Lung (tissue), 12 donors: ENCODE measurements around the gene CCDC179. TPM values are rescaled to one million over a fixed set of nuclear protein-coding genes. Genes with fewer than 3 reads are reported as not detected.

Experiments
- ATAC-seq: fragments of 200-7000 bp; cut with Tn5 transposase; one replicate; pipeline ENCODE4 v1.9.1; 2020; ENCODE audit warnings: moderate number of reproducible peaks; ENCODE audit not compliant: insufficient read depth, low FRiP score
- DNase-seq, 3 donors: peaks; one replicate each; pipeline ENCODE4 v3.0.0-alpha.2; 2013 to 2017
- H3K27ac ChIP-seq, 2 donors: one replicate each; pipeline ENCODE4 v1.5.1; 2013; ENCODE audit warnings: mild to moderate bottlenecking in 2 of 2, moderate library complexity in 2 of 2, control low read depth in 1 of 2, inconsistent platforms in 1 of 2, low read depth in 1 of 2, low read length in 1 of 2
- H3K27me3 ChIP-seq, 3 donors: one replicate each; pipeline ENCODE4 v1.5.1; 2013; ENCODE audit warnings: low read length in 2 of 3; ENCODE audit not compliant: control insufficient read depth in 3 of 3, insufficient read depth in 3 of 3
- H3K36me3 ChIP-seq, 4 donors: one replicate each; pipeline ENCODE4 v1.5.1; 2013; ENCODE audit warnings: low read length in 4 of 4, mild to moderate bottlenecking in 1 of 4, moderate library complexity in 1 of 4; ENCODE audit not compliant: control insufficient read depth in 4 of 4, insufficient read depth in 4 of 4
- H3K4me1 ChIP-seq, 5 donors: one replicate each; pipeline ENCODE4 v1.5.1; 2013; ENCODE audit warnings: low read length in 5 of 5, mild to moderate bottlenecking in 2 of 5, moderate library complexity in 1 of 5; ENCODE audit not compliant: control insufficient read depth in 5 of 5, insufficient read depth in 5 of 5
- H3K4me3 ChIP-seq: one replicate; pipeline ENCODE4 v1.5.1; 2013; ENCODE audit warnings: mild to moderate bottlenecking, control low read depth, moderate library complexity
- H3K9ac ChIP-seq, 2 donors: one replicate each; pipeline ENCODE4 v1.5.1; 2013; ENCODE audit warnings: low read length in 2 of 2, control low read depth in 1 of 2; ENCODE audit not compliant: insufficient read depth in 1 of 2
- H3K9me3 ChIP-seq, 4 donors: one replicate each; pipeline ENCODE4 v1.5.1; 2013; ENCODE audit warnings: low read length in 3 of 4, mild to moderate bottlenecking in 1 of 4, moderate library complexity in 1 of 4; ENCODE audit not compliant: control insufficient read depth in 4 of 4, insufficient read depth in 3 of 4
- WGBS, 2 donors: extraction: QIAGEN DNeasy Blood & Tissue Kit; methylation state at CpG; one replicate each; pipeline ENCODE4 v1.1.7; 2013; 5-methylcytosine and 5-hydroxymethylcytosine counted together
- polyA plus RNA-seq, 2 donors: library from polyadenylated mRNA; stranded (reverse); fragments of 200-250 nt; gene quantifications; one replicate each; pipeline ENCODE4 v1.2.1, GENCODE V29; 2013
- total RNA-seq, 2 donors: library from RNA; depleted of rRNA in 1 of 2; stranded (reverse); fragments of >200 nt in 1 of 2; gene quantifications; one replicate each; pipeline ENCODE4 v1.2.1, GENCODE V29; 2014 to 2021
- TF ChIP-seq, protein P1 (sequence below): IDR thresholded peaks from 2 replicates; pipeline ENCODE4 v1.5.1; 2012; ENCODE audit warnings: mild to moderate bottlenecking; ENCODE audit errors: control extremely low read depth, extremely low read depth
- donor health status: control.
- donor health status: control.
- donor health status: Bipolar disorder and iron deficiency.
- donor health status: healthy.
- donor health status: DM: yes; HTN: yes; CAD: no.

The CCDC179 gene
- total and polyA plus RNA-seq, 4 donors = not detected

- no peak for ATAC-seq
- DNase-seq = peak in 1 of 3 donors; percentile 37
- 43 to 65% methylated on average over 2 of the region's 2 CpGs for WGBS, 2 donors
- no peaks in the 10 kb centered on the region for H3K27me3 ChIP-seq
- peak overlapping the region in 1 of 2 donors; percentile 13 for H3K9ac ChIP-seq
- TF ChIP-seq, protein P1, sequence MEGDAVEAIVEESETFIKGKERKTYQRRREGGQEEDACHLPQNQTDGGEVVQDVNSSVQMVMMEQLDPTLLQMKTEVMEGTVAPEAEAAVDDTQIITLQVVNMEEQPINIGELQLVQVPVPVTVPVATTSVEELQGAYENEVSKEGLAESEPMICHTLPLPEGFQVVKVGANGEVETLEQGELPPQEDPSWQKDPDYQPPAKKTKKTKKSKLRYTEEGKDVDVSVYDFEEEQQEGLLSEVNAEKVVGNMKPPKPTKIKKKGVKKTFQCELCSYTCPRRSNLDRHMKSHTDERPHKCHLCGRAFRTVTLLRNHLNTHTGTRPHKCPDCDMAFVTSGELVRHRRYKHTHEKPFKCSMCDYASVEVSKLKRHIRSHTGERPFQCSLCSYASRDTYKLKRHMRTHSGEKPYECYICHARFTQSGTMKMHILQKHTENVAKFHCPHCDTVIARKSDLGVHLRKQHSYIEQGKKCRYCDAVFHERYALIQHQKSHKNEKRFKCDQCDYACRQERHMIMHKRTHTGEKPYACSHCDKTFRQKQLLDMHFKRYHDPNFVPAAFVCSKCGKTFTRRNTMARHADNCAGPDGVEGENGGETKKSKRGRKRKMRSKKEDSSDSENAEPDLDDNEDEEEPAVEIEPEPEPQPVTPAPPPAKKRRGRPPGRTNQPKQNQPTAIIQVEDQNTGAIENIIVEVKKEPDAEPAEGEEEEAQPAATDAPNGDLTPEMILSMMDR = no peak
- no peaks in the 10 kb centered on the region for H3K9me3 ChIP-seq
- H3K36me3 ChIP-seq = no peaks in the 10 kb centered on the region
- H3K4me1 ChIP-seq = peaks cover 0 to 5% (median 2%) of the 10 kb centered on the region in 5 donors
- no peak overlapping the region for H3K4me3 ChIP-seq
- no peak overlapping the region for H3K27ac ChIP-seq
These were observed 19.4 kb upstream of the CCDC179 start for GRCh38 chr11:22879630-22880029.

DNA sequence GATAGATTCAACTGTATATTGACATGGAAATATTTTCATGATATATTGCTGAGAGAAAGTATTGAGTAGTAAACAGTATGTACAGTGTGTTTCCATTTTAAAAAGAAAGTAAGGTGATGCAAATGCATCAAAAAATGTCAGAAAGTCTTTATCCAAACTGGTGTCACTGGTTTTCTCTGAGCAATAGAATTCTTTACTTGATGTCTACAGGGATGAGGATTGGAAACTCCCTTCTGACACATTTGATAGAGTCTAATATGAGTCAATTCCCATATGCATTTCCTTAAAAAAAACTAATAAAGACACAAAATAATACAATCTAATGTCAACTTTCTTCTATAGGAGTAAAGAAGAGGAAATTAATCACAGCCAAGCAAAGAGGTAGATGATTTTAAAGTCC, 18.3 kb upstream of the CCDC179 start:
- Histone ChIP-seq H3K27me3 (no peaks in the 10 kb centered on the region), H3K9me3 (no peaks in the 10 kb centered on the region), H3K27ac (no peak overlapping the region), H3K36me3 (no peaks in the 10 kb centered on the region), H3K9ac (no peak overlapping the region), H3K4me1 (peaks cover 0 to 4% (median 0%) of the 10 kb centered on the region in 5 donors), H3K4me3 (no peak overlapping the region)
- DNase-seq = no peak
- ATAC-seq = no peak
- TF ChIP-seq, protein P1 = no peak

- H3K27me3 ChIP-seq = no peaks in the 10 kb centered on the region
- no peak for DNase-seq
- H3K4me3 ChIP-seq = no peak overlapping the region
- TF ChIP-seq, protein P1 = no peak
- no peak overlapping the region for H3K27ac ChIP-seq
- ATAC-seq = no peak
- no peak overlapping the region for H3K9ac ChIP-seq
- H3K4me1 ChIP-seq = peaks cover 0 to 4% (median 0%) of the 10 kb centered on the region in 5 donors
- H3K36me3 ChIP-seq = no peaks in the 10 kb centered on the region
- no peaks in the 10 kb centered on the region for H3K9me3 ChIP-seq
These were observed 17.8 kb upstream of the CCDC179 start for GRCh38 chr11:22878039-22878438.

DNA sequence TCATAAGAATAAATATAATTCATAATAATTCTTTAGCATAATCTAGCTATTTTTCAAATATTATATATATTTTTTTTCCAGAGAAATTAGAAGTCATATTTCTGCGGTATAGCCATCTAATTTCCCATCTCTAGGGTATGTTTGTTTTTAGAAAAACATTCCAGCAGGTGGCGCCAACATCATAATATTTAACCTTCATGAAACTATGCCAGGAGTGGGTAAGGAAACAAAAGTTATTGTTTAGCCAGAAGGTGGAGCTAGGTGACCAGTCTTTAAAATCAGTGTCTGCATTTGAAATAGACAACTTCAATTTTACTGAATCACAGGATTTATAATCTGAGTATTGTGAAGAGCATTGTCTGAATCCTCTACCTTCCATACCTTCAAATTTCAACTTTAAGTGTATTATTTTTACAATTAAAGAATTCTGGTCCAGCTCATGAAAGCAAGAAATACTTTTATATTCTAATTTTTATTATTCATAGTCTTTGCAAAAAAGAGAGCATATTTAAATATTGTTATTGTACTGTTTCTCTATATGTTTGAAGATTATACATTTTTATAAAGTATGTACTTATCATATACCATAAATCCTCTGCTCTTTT, 15.7 kb upstream of the CCDC179 start:
- DNase-seq (peak; percentile 74 to 96 (median 94)), ATAC-seq (peak; percentile 82)
- 4 to 6% methylated on average over 2 of the region's 2 CpGs for whole genome bisulfite sequencing, 2 donors

More for the DNA sequence above, 15.7 kb upstream of the CCDC179 start:
- Histone ChIP-seq H3K27me3 (no peaks in the 10 kb centered on the region), H3K27ac (no peak overlapping the region), H3K4me1 (peaks cover 0 to 4% (median 0%) of the 10 kb centered on the region in 5 donors), H3K9me3 (no peaks in the 10 kb centered on the region), H3K9ac (no peak overlapping the region), H3K36me3 (no peaks in the 10 kb centered on the region), H3K4me3 (no peak overlapping the region)
- TF ChIP-seq, protein P1 = peak; percentile 68
